ENCODE results near the gene SLC16A7.

SLC16A7 gene

GRCh38 chr12:59675461-59675860 is 79.6 kb downstream of the SLC16A7 start:
- H3K79me1 ChIP-seq (ENCODE audit: low read length), result no peaks in the 10 kb centered on the region
- H3K9ac ChIP-seq (ENCODE audit: low read length), result no peak overlapping the region
- H3K79me2 ChIP-seq (ENCODE audit: control insufficient read depth, insufficient read depth, low read length, poor library complexity), result no peaks in the 10 kb centered on the region
- no peak overlapping the region for H2AK5ac ChIP-seq (ENCODE audit: low read length)
- H3K27ac ChIP-seq (ENCODE audit: low read depth, low read length), result no peak overlapping the region
- H2BK12ac ChIP-seq (ENCODE audit: low read length), result no peak overlapping the region
- H3K36me3 ChIP-seq (ENCODE audit: control insufficient read depth in 1 of 2, insufficient read depth in 2 of 2, low read length in 2 of 2), result no peaks in the 10 kb centered on the region
- WGBS (ENCODE audit: extremely low coverage, insufficient coverage, insufficient read length), result no CpG with 5 or more reads among the region's 1 CpG
- no peak overlapping the region for H4K12ac ChIP-seq (ENCODE audit: low read depth, low read length)
- no peaks in the 10 kb centered on the region for H3K4me1 ChIP-seq (ENCODE audit: control insufficient read depth in 1 of 2, insufficient read depth in 2 of 2, low read length in 2 of 2)
- H2BK5ac ChIP-seq (ENCODE audit: low read depth, low read length, poor library complexity), result no peak overlapping the region
- peaks cover 4% of the 10 kb centered on the region for H3K9me3 ChIP-seq (ENCODE audit: insufficient read depth, low read depth, low read length)
- H3K4me2 ChIP-seq (ENCODE audit: low read length), result no peak overlapping the region
- no peak overlapping the region for H3K14ac ChIP-seq (ENCODE audit: low read length)
- no peak for DNase-seq
- no peaks in the 10 kb centered on the region for H3K27me3 ChIP-seq (ENCODE audit: insufficient read depth, low read length)
- no peak overlapping the region for H3K4ac ChIP-seq (ENCODE audit: low read depth, low read length)
- no peak overlapping the region for H3K18ac ChIP-seq (ENCODE audit: low read length)
- H2AFZ ChIP-seq (ENCODE audit: insufficient read depth, low read length, poor library complexity), result no peak overlapping the region
- H3K4me3 ChIP-seq (ENCODE audit: low read depth, low read length), result no peak overlapping the region
- no peak overlapping the region for H2BK120ac ChIP-seq (ENCODE audit: insufficient read depth, low read length, poor library complexity)
- H3K23ac ChIP-seq (ENCODE audit: low read length), result no peak overlapping the region
- H4K91ac ChIP-seq (ENCODE audit: low read depth, low read length), result no peak overlapping the region
- H4K8ac ChIP-seq (ENCODE audit: low read depth, low read length), result no peak overlapping the region

- no peaks in the 10 kb centered on the region for H3K27me3 ChIP-seq (ENCODE audit: insufficient read depth, low read length)
- no peaks in the 10 kb centered on the region for H3K79me2 ChIP-seq (ENCODE audit: control insufficient read depth, insufficient read depth, low read length, poor library complexity)
- no peak overlapping the region for H3K14ac ChIP-seq (ENCODE audit: low read length)
- no peak for DNase-seq
- H2BK120ac ChIP-seq (ENCODE audit: insufficient read depth, low read length, poor library complexity), result no peak overlapping the region
- H3K18ac ChIP-seq (ENCODE audit: low read length), result no peak overlapping the region
- no peaks in the 10 kb centered on the region for H3K79me1 ChIP-seq (ENCODE audit: low read length)
- no peaks in the 10 kb centered on the region for H3K4me1 ChIP-seq (ENCODE audit: control insufficient read depth in 1 of 2, insufficient read depth in 2 of 2, low read length in 2 of 2)
- H3K4ac ChIP-seq (ENCODE audit: low read depth, low read length), result no peak overlapping the region
- no peak overlapping the region for H2AK5ac ChIP-seq (ENCODE audit: low read length)
- H3K4me2 ChIP-seq (ENCODE audit: low read length), result no peak overlapping the region
- WGBS (ENCODE audit: extremely low coverage, insufficient coverage, insufficient read length), result no CpG with 5 or more reads among the region's 3 CpGs
- no peak overlapping the region for H3K27ac ChIP-seq (ENCODE audit: low read depth, low read length)
- no peak overlapping the region for H3K23ac ChIP-seq (ENCODE audit: low read length)
- no peak overlapping the region for H2AFZ ChIP-seq (ENCODE audit: insufficient read depth, low read length, poor library complexity)
- peaks cover 4% of the 10 kb centered on the region for H3K9me3 ChIP-seq (ENCODE audit: insufficient read depth, low read depth, low read length)
- H2BK12ac ChIP-seq (ENCODE audit: low read length), result no peak overlapping the region
- H4K91ac ChIP-seq (ENCODE audit: low read depth, low read length), result no peak overlapping the region
- H3K36me3 ChIP-seq (ENCODE audit: control insufficient read depth in 1 of 2, insufficient read depth in 2 of 2, low read length in 2 of 2), result no peaks in the 10 kb centered on the region
- no peak overlapping the region for H3K9ac ChIP-seq (ENCODE audit: low read length)
- no peak overlapping the region for H3K4me3 ChIP-seq (ENCODE audit: low read depth, low read length)
- no peak overlapping the region for H2BK5ac ChIP-seq (ENCODE audit: low read depth, low read length, poor library complexity)
- no peak overlapping the region for H4K12ac ChIP-seq (ENCODE audit: low read depth, low read length)
- H4K8ac ChIP-seq (ENCODE audit: low read depth, low read length), result no peak overlapping the region
These were observed 82.0 kb downstream of the SLC16A7 start for GRCh38 chr12:59677857-59678256.

GRCh38 chr12:59678759-59679411 is 83.1 kb downstream of the SLC16A7 start:
- Histone ChIP-seq H3K79me1 (ENCODE audit: low read length) (no peaks in the 10 kb centered on the region), H2AFZ (ENCODE audit: insufficient read depth, low read length, poor library complexity) (no peak overlapping the region), H3K4ac (ENCODE audit: low read depth, low read length) (no peak overlapping the region), H3K36me3 (ENCODE audit: control insufficient read depth in 1 of 2, insufficient read depth in 2 of 2, low read length in 2 of 2) (no peaks in the 10 kb centered on the region), H3K4me2 (ENCODE audit: low read length) (no peak overlapping the region), H4K12ac (ENCODE audit: low read depth, low read length) (no peak overlapping the region), H2BK120ac (ENCODE audit: insufficient read depth, low read length, poor library complexity) (no peak overlapping the region), H3K9ac (ENCODE audit: low read length) (peak overlapping the region; percentile 45), H3K4me3 (ENCODE audit: low read depth, low read length) (no peak overlapping the region), H3K23ac (ENCODE audit: low read length) (no peak overlapping the region), H3K9me3 (ENCODE audit: insufficient read depth, low read depth, low read length) (peaks cover 4% of the 10 kb centered on the region), H3K27ac (ENCODE audit: low read depth, low read length) (no peak overlapping the region), H4K8ac (ENCODE audit: low read depth, low read length) (no peak overlapping the region), H3K79me2 (ENCODE audit: control insufficient read depth, insufficient read depth, low read length, poor library complexity) (no peaks in the 10 kb centered on the region), H3K27me3 (ENCODE audit: insufficient read depth, low read length) (no peaks in the 10 kb centered on the region), H2AK5ac (ENCODE audit: low read length) (no peak overlapping the region), H4K91ac (ENCODE audit: low read depth, low read length) (no peak overlapping the region), H2BK5ac (ENCODE audit: low read depth, low read length, poor library complexity) (no peak overlapping the region), H3K18ac (ENCODE audit: low read length) (no peak overlapping the region), H2BK12ac (ENCODE audit: low read length) (no peak overlapping the region), H3K4me1 (ENCODE audit: control insufficient read depth in 1 of 2, insufficient read depth in 2 of 2, low read length in 2 of 2) (no peaks in the 10 kb centered on the region), H3K14ac (ENCODE audit: low read length) (no peak overlapping the region)
- WGBS (ENCODE audit: extremely low coverage, insufficient coverage, insufficient read length), result no CpG with 5 or more reads among the region's 5 CpGs
- no peak for DNase-seq

- Histone ChIP-seq H3K36me3 (ENCODE audit: control insufficient read depth in 1 of 2, insufficient read depth in 2 of 2, low read length in 2 of 2) (no peaks in the 10 kb centered on the region), H3K14ac (ENCODE audit: low read length) (no peak overlapping the region), H3K4me1 (ENCODE audit: control insufficient read depth in 1 of 2, insufficient read depth in 2 of 2, low read length in 2 of 2) (no peaks in the 10 kb centered on the region), H4K12ac (ENCODE audit: low read depth, low read length) (no peak overlapping the region), H3K18ac (ENCODE audit: low read length) (no peak overlapping the region), H3K79me2 (ENCODE audit: control insufficient read depth, insufficient read depth, low read length, poor library complexity) (no peaks in the 10 kb centered on the region), H3K23ac (ENCODE audit: low read length) (no peak overlapping the region), H4K8ac (ENCODE audit: low read depth, low read length) (no peak overlapping the region), H3K9me3 (ENCODE audit: insufficient read depth, low read depth, low read length) (no peaks in the 10 kb centered on the region), H2BK5ac (ENCODE audit: low read depth, low read length, poor library complexity) (no peak overlapping the region), H3K4me3 (ENCODE audit: low read depth, low read length) (no peak overlapping the region), H2AK5ac (ENCODE audit: low read length) (no peak overlapping the region), H2AFZ (ENCODE audit: insufficient read depth, low read length, poor library complexity) (no peak overlapping the region), H2BK12ac (ENCODE audit: low read length) (no peak overlapping the region), H3K9ac (ENCODE audit: low read length) (no peak overlapping the region), H3K27ac (ENCODE audit: low read depth, low read length) (no peak overlapping the region), H3K4me2 (ENCODE audit: low read length) (no peak overlapping the region), H4K91ac (ENCODE audit: low read depth, low read length) (no peak overlapping the region), H3K27me3 (ENCODE audit: insufficient read depth, low read length) (no peaks in the 10 kb centered on the region), H3K4ac (ENCODE audit: low read depth, low read length) (no peak overlapping the region), H2BK120ac (ENCODE audit: insufficient read depth, low read length, poor library complexity) (no peak overlapping the region), H3K79me1 (ENCODE audit: low read length) (no peaks in the 10 kb centered on the region)
- no CpG with 5 or more reads among the region's 2 CpGs for WGBS (ENCODE audit: extremely low coverage, insufficient coverage, insufficient read length)
- peak in 1 of 2 donors; percentile 54 for DNase-seq
These were observed 93.9 kb downstream of the SLC16A7 start for GRCh38 chr12:59689776-59690175.
